Mammary epithelial cell (primary cell): Measurements from ENCODE around the gene LSAMP.

Experiments used
- EZH2 ChIP-seq: IDR thresholded peaks from 2 replicates; pipeline ENCODE4 v1.6.1; 2012; ENCODE audit warnings: low read length, inconsistent platforms, borderline replicate concordance
- TF ChIP-seq, protein P1 (sequence below), 2 donors: IDR thresholded peaks in 1 of 2; conservative IDR thresholded peaks in 1 of 2; 2 replicates each; pipeline ENCODE4 v1.5.1; 2011 to 2012; ENCODE audit warnings: inconsistent platforms in 2 of 2, low read length in 2 of 2, mild to moderate bottlenecking in 2 of 2, control low read depth in 1 of 2, low read depth in 1 of 2; ENCODE audit not compliant: insufficient read depth in 1 of 2; ENCODE audit errors: extremely low read depth in 1 of 2

DNA sequence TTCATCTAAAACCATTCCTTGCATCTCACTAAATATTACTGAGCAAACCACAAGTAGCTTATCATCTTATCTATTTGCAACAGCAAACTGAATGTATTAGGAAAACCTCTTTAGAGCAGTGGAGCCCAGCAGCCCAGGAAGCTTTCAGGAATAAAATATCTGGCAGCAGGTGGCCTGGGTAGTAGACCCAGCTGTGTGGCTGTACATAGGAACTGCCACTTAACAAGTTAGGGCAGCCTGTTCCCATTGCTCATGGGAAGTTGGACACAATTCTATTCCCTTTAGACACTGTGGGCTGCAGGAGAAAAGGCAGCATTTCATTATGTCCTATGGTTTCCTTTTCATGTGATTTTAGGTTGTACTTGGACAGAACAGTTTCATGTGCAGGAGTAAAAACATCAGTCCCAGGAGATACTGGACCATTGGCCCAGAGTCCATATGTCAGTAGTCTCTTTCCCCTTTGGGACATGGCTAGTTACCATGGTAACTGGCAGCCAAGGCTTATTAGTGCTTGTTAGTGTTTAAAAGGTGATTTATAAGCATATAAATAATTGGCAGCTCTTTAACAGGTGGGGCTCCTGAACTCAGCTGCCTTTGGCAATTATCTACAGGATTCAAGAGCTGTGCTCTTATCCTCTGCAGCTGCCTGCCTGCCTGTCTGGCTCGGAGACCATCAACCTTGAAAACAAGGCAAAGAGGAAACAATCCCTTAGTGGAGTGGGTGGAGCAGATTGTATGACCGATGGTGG is 28.9 kb upstream of the LSAMP start:
- TF ChIP-seq, protein P1, sequence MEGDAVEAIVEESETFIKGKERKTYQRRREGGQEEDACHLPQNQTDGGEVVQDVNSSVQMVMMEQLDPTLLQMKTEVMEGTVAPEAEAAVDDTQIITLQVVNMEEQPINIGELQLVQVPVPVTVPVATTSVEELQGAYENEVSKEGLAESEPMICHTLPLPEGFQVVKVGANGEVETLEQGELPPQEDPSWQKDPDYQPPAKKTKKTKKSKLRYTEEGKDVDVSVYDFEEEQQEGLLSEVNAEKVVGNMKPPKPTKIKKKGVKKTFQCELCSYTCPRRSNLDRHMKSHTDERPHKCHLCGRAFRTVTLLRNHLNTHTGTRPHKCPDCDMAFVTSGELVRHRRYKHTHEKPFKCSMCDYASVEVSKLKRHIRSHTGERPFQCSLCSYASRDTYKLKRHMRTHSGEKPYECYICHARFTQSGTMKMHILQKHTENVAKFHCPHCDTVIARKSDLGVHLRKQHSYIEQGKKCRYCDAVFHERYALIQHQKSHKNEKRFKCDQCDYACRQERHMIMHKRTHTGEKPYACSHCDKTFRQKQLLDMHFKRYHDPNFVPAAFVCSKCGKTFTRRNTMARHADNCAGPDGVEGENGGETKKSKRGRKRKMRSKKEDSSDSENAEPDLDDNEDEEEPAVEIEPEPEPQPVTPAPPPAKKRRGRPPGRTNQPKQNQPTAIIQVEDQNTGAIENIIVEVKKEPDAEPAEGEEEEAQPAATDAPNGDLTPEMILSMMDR (conservative IDR thresholded peaks at IDR 0.05 in 1 of 2, IDR thresholded peaks at IDR 0.05 in 1 of 2; ENCODE audit: extremely low read depth in 1 of 2, insufficient read depth in 1 of 2, low read depth in 1 of 2, low read length in 2 of 2): no peak
- no peak for TF ChIP-seq EZH2
